CD4-positive, alpha-beta T cell (primary cell): Measurements from ENCODE around the gene CARS1. TPM values are rescaled to one million over a fixed set of nuclear protein-coding genes. Genes with fewer than 3 reads are reported as not detected.

ENCODE experiments used
- ATAC-seq: fragments of 200-7000 bp; cut with Tn5 transposase; one replicate; pipeline ENCODE4 v1.10.0; 2022; ENCODE audit warnings: mild to moderate bottlenecking; ENCODE audit not compliant: poor library complexity
- CTCF ChIA-PET: fragments of 350-600 bp; sonication (Branson Sonifier 250); formaldehyde crosslinking; loops from one replicate; lab custom pipeline; 2021; ENCODE audit warnings: antibody characterized with exemption, inconsistent platforms; lab: Charles Lee
- POLR2A ChIA-PET: fragments of 350-600 bp; sonication (Branson Sonifier 250); formaldehyde crosslinking; loops from one replicate; lab custom pipeline; 2021; ENCODE audit warnings: antibody characterized with exemption, inconsistent platforms; lab: Charles Lee
- DNase-seq, 14 experiments: peaks; one replicate each; pipeline ENCODE4 v3.0.0-alpha.2; 2013 to 2020; ENCODE audit warnings: mixed read lengths in 2 of 14
- H3K27ac ChIP-seq, 2 donors: one replicate each; pipeline versions ENCODE4 v1.5.1 to v1.7.0; 2013; ENCODE audit warnings: low read length in 2 of 2, low read depth in 1 of 2, mild to moderate bottlenecking in 1 of 2
- H3K27me3 ChIP-seq, 2 experiments: 1 replicate in 1 of 2; 2 replicates in 1 of 2; pipeline versions ENCODE4 v1.6.1 to v1.7.0; 2013; ENCODE audit warnings: low read length in 2 of 2, control low read depth in 1 of 2, mild to moderate bottlenecking in 1 of 2, moderate library complexity in 1 of 2; ENCODE audit not compliant: insufficient read depth in 2 of 2, control insufficient read depth in 1 of 2
- H3K36me3 ChIP-seq: one replicate; pipeline ENCODE4 v1.6.1; 2013; ENCODE audit warnings: low read length, control low read depth; ENCODE audit not compliant: insufficient read depth
- H3K4me1 ChIP-seq: one replicate; pipeline ENCODE4 v1.6.1; 2013; ENCODE audit warnings: low read length, control low read depth; ENCODE audit not compliant: insufficient read depth
- H3K4me3 ChIP-seq: one replicate; pipeline ENCODE4 v1.5.1; 2013; ENCODE audit warnings: mild to moderate bottlenecking, low read length, moderate library complexity
- H3K9me3 ChIP-seq, 2 experiments: 1 replicate in 1 of 2; 2 replicates in 1 of 2; pipeline versions ENCODE4 v1.6.1 to v1.7.0; 2013; ENCODE audit warnings: low read length in 2 of 2, mild to moderate bottlenecking in 2 of 2, control low read depth in 1 of 2, moderate library complexity in 1 of 2; ENCODE audit not compliant: control insufficient read depth in 1 of 2, insufficient read depth in 1 of 2
- H3K27ac Mint-ChIP-seq: one replicate; pipeline ENCODE4 v1.8.0; 2020; ENCODE audit warnings: mixed read lengths
- H3K27me3 Mint-ChIP-seq: one replicate; pipeline ENCODE4 v1.8.0; 2021; ENCODE audit warnings: mixed read lengths
- H3K36me3 Mint-ChIP-seq: one replicate; pipeline ENCODE4 v1.8.0; 2021; ENCODE audit warnings: low read depth, mixed read lengths
- H3K4me1 Mint-ChIP-seq: one replicate; pipeline ENCODE4 v1.8.0; 2021; ENCODE audit warnings: low read depth, mixed read lengths
- H3K4me3 Mint-ChIP-seq: one replicate; pipeline ENCODE4 v1.8.0; 2020; ENCODE audit warnings: mild to moderate bottlenecking, mixed read lengths
- H3K9me3 Mint-ChIP-seq: one replicate; pipeline ENCODE4 v1.8.0; 2020; ENCODE audit warnings: mixed read lengths
- CTCF ChIP-seq: fragments of 200-600 bp; IDR thresholded peaks from one replicate; pipeline ENCODE4 v1.8.0; 2022; ENCODE audit warnings: antibody characterized with exemption, mild to moderate bottlenecking
- intact Hi-C, 2 experiments: fragments of 100-400 bp; cut with DNase I in 1 of 2; cut with micrococcal nuclease in 1 of 2; formaldehyde crosslinking; loops; one replicate each; pipeline versions ENCODE4 v1.15.1 to v1.9.0; 2023 to 2025; cut with DNase I, micrococcal nuclease
- total RNA-seq, 174 experiments: library from RNA in 2 of 174; stranded (reverse) in 2 of 174; gene quantifications; one replicate each; pipeline ENCODE4 v1.2.3 and lab custom pipeline; 2021 to 2026

Gene CARS1
- total RNA-seq, 2 experiments from 2014 or later, result 24.1 to 25.2 TPM

GRCh38 chr11:3055891-3056290, 1.3 kb downstream of the CARS1 start:
- TF ChIP-seq CTCF, result no peak
- peaks cover 5% of the 10 kb centered on the region for H3K36me3 Mint-ChIP-seq

GRCh38 chr11:3052567-3052966, 4.7 kb downstream of the CARS1 start:
- intact Hi-C loops, result loop anchor here in 1 of 2 experiments (10.0 kb wide), 3 partner anchors 322 to 648 kb away; partner anchors contain the start of genes KCNQ1, TRPM5, TSSC4 and ZNF195
- Histone ChIP-seq H3K27ac (no peak overlapping the region), H3K27me3 (no peaks in the 10 kb centered on the region), H3K9me3 (no peaks in the 10 kb centered on the region), H3K4me1 (peaks cover 84% of the 10 kb centered on the region), H3K4me3 (no peak overlapping the region), H3K36me3 (peaks cover 34% of the 10 kb centered on the region)
- TF ChIP-seq CTCF, result no peak
- POLR2A ChIA-PET, result interaction anchor here (1.8 kb wide), 1 partner anchor 38 kb away, joined by 7 read pairs; no protein-coding TSS in a partner anchor
- peaks cover 13% of the 10 kb centered on the region for H3K36me3 Mint-ChIP-seq
- no peak overlapping the region for H3K27ac Mint-ChIP-seq
- CTCF ChIA-PET, result no interaction called here
- peak overlapping the region; percentile 31 for H3K4me3 Mint-ChIP-seq
- H3K4me1 Mint-ChIP-seq, result peaks cover 59% of the 10 kb centered on the region
- H3K27me3 Mint-ChIP-seq, result no peaks in the 10 kb centered on the region
- ATAC-seq (no peak), DNase-seq (no peak)
- no peaks in the 10 kb centered on the region for H3K9me3 Mint-ChIP-seq

More at GRCh38 chr11:3055891-3056290, 1.3 kb downstream of the CARS1 start:
- peak overlapping the region; percentile 90 for H3K4me3 Mint-ChIP-seq
- H3K4me1 ChIP-seq, result peaks cover 62% of the 10 kb centered on the region
- peaks cover 46% of the 10 kb centered on the region for H3K4me1 Mint-ChIP-seq
- H3K27me3 Mint-ChIP-seq, result no peaks in the 10 kb centered on the region
- peak overlapping the region in 1 of 2 donors; percentile 16 for H3K27ac ChIP-seq
- H3K27me3 ChIP-seq, result no peaks in the 10 kb centered on the region
- intact Hi-C loops, result loop anchor here (2.0 to 10.0 kb wide), 7 partner anchors 41 to 651 kb away; partner anchors contain the start of genes KCNQ1 (in 1 of the 2), TRPM5 (in 1 of the 2), TSSC4 (in 1 of the 2) and ZNF195 (in 1 of the 2)
- peaks cover 25% of the 10 kb centered on the region for H3K36me3 ChIP-seq
- no peak for DNase-seq
- H3K27ac Mint-ChIP-seq, result peak overlapping the region; percentile 75
- ChIA-PET POLR2A (no interaction called here), CTCF (interaction anchor here (1.8 kb wide), 2 partner anchors 36 to 163 kb away, joined by 4 to 5 read pairs; no protein-coding TSS in a partner anchor)
- H3K4me3 ChIP-seq, result peak overlapping the region; percentile 83
- no peak for ATAC-seq
- no peaks in the 10 kb centered on the region for H3K9me3 ChIP-seq
- H3K9me3 Mint-ChIP-seq, result no peaks in the 10 kb centered on the region

GRCh38 chr11:3052109-3052479, 5.1 kb downstream of the CARS1 start:
- Histone ChIP-seq H3K4me3 (no peak overlapping the region), H3K36me3 (peaks cover 39% of the 10 kb centered on the region), H3K27ac (no peak overlapping the region), H3K4me1 (peaks cover 84% of the 10 kb centered on the region), H3K27me3 (no peaks in the 10 kb centered on the region), H3K9me3 (no peaks in the 10 kb centered on the region)
- POLR2A ChIA-PET, result interaction anchor here (1.0 to 1.8 kb wide), 2 partner anchors 38 to 61 kb away, joined by 3 to 7 read pairs; no protein-coding TSS in a partner anchor
- Mint-ChIP-seq H3K4me3 (no peak overlapping the region), H3K9me3 (no peaks in the 10 kb centered on the region), H3K36me3 (peaks cover 13% of the 10 kb centered on the region), H3K27me3 (no peaks in the 10 kb centered on the region), H3K4me1 (peaks cover 54% of the 10 kb centered on the region), H3K27ac (no peak overlapping the region)
- DNase-seq, result peak in 1 of 14 experiments; percentile 12
- TF ChIP-seq CTCF, result no peak
- no peak for ATAC-seq
- CTCF ChIA-PET, result no interaction called here
- intact Hi-C loops, result loop anchor here in 1 of 2 experiments (10.0 kb wide), 3 partner anchors 323 to 647 kb away; partner anchors contain the start of genes KCNQ1, TRPM5, TSSC4 and ZNF195
